Measurements from ENCODE around the gene FOXP3.

Gene FOXP3

GRCh38 chrX:49268702-49269009, 4.1 kb upstream of the FOXP3 start:
- no peak for DNase-seq
- Mint-ChIP-seq H3K36me3 (peaks cover 10% of the 10 kb centered on the region), H3K9me3 (no peaks in the 10 kb centered on the region), H3K4me1 (peaks cover 50% of the 10 kb centered on the region), H3K27ac (peak overlapping the region; percentile 96), H3K4me3 (peak overlapping the region; percentile 89), H3K27me3 (no peaks in the 10 kb centered on the region)
- CTCF ChIA-PET, result interaction anchor here (1.1 to 1.4 kb wide), 2 partner anchors 10 to 76 kb away, joined by 4 to 5 read pairs; no protein-coding TSS in a partner anchor

GRCh38 chrX:49266523-49267445, 2.3 kb upstream of the FOXP3 start:
- Mint-ChIP-seq H3K27me3 (no peaks in the 10 kb centered on the region), H3K4me1 (peaks cover 34% of the 10 kb centered on the region), H3K4me3 (peak overlapping the region; percentile 89), H3K36me3 (peaks cover 9% of the 10 kb centered on the region), H3K27ac (no peak overlapping the region), H3K9me3 (no peaks in the 10 kb centered on the region)
- DNase-seq, result no peak
- CTCF ChIA-PET, result no interaction called here

GRCh38 chrX:49263631-49264030, 879 bp downstream of the FOXP3 start:
- CTCF ChIA-PET, result interaction anchor here (0.9 kb wide), 1 partner anchor 9 kb away, joined by 4 read pairs; no protein-coding TSS in a partner anchor

GRCh38 chrX:49262603-49263002, 1.9 kb downstream of the FOXP3 start:
- H3K27me3 Mint-ChIP-seq, result no peaks in the 10 kb centered on the region
- no peak for DNase-seq
- peaks cover 3% of the 10 kb centered on the region for H3K36me3 Mint-ChIP-seq
- no peaks in the 10 kb centered on the region for H3K9me3 Mint-ChIP-seq
- H3K27ac Mint-ChIP-seq, result no peak overlapping the region
- CTCF ChIA-PET, result no interaction called here
- H3K4me1 Mint-ChIP-seq, result peaks cover 25% of the 10 kb centered on the region
- H3K4me3 Mint-ChIP-seq, result peak overlapping the region; percentile 46

More at GRCh38 chrX:49263631-49264030, 879 bp downstream of the FOXP3 start:
- H3K36me3 Mint-ChIP-seq, result peaks cover 3% of the 10 kb centered on the region
- H3K4me3 Mint-ChIP-seq, result peak overlapping the region; percentile 64
- DNase-seq, result no peak
- H3K9me3 Mint-ChIP-seq, result no peaks in the 10 kb centered on the region
- H3K27ac Mint-ChIP-seq, result no peak overlapping the region
- no peaks in the 10 kb centered on the region for H3K27me3 Mint-ChIP-seq
- peaks cover 27% of the 10 kb centered on the region for H3K4me1 Mint-ChIP-seq

GRCh38 chrX:49260221-49260985, 4.1 kb downstream of the FOXP3 start:
- H3K27ac Mint-ChIP-seq, result no peak overlapping the region
- CTCF ChIA-PET, result no interaction called here

GRCh38 chrX:49258749-49259124, 5.8 kb downstream of the FOXP3 start:
- Mint-ChIP-seq H3K9me3 (no peaks in the 10 kb centered on the region), H3K27me3 (no peaks in the 10 kb centered on the region), H3K4me1 (peaks cover 24% of the 10 kb centered on the region), H3K4me3 (no peak overlapping the region), H3K27ac (peak overlapping the region; percentile 22), H3K36me3 (peaks cover 3% of the 10 kb centered on the region)
- CTCF ChIA-PET, result interaction anchor here (1.2 kb wide), 1 partner anchor 9 kb away, joined by 4 read pairs; no protein-coding TSS in a partner anchor
- no peak for DNase-seq

More at GRCh38 chrX:49260221-49260985, 4.1 kb downstream of the FOXP3 start:
- Mint-ChIP-seq H3K4me1 (peaks cover 31% of the 10 kb centered on the region), H3K9me3 (no peaks in the 10 kb centered on the region), H3K27me3 (no peaks in the 10 kb centered on the region), H3K36me3 (peaks cover 3% of the 10 kb centered on the region), H3K4me3 (no peak overlapping the region)
- no peak for DNase-seq

- peaks cover 24% of the 10 kb centered on the region for H3K4me1 Mint-ChIP-seq
- H3K27ac Mint-ChIP-seq, result peak overlapping the region; percentile 49
- CTCF ChIA-PET, result interaction anchor here (1.2 to 1.6 kb wide), 2 partner anchors 10 to 66 kb away, joined by 4 read pairs; no protein-coding TSS in a partner anchor
- H3K9me3 Mint-ChIP-seq, result no peaks in the 10 kb centered on the region
- H3K27me3 Mint-ChIP-seq, result no peaks in the 10 kb centered on the region
- peaks cover 3% of the 10 kb centered on the region for H3K36me3 Mint-ChIP-seq
- no peak overlapping the region for H3K4me3 Mint-ChIP-seq
- DNase-seq, result peak; percentile 49
Measured at GRCh38 chrX:49257846-49258748, 6.4 kb downstream of the FOXP3 start.

GRCh38 chrX:49257074-49257790, 7.3 kb downstream of the FOXP3 start:
- Mint-ChIP-seq H3K27me3 (no peaks in the 10 kb centered on the region), H3K36me3 (peaks cover 3% of the 10 kb centered on the region), H3K9me3 (no peaks in the 10 kb centered on the region), H3K27ac (peak overlapping the region; percentile 17), H3K4me1 (peaks cover 24% of the 10 kb centered on the region), H3K4me3 (no peak overlapping the region)
- no peak for DNase-seq
- CTCF ChIA-PET, result interaction anchor here (1.6 kb wide), 1 partner anchor 65 kb away, joined by 4 read pairs; no protein-coding TSS in a partner anchor

- no peaks in the 10 kb centered on the region for H3K9me3 Mint-ChIP-seq
- H3K36me3 Mint-ChIP-seq, result peaks cover 3% of the 10 kb centered on the region
- H3K27ac Mint-ChIP-seq, result no peak overlapping the region
- DNase-seq, result no peak
- no peaks in the 10 kb centered on the region for H3K27me3 Mint-ChIP-seq
- peaks cover 24% of the 10 kb centered on the region for H3K4me1 Mint-ChIP-seq
- H3K4me3 Mint-ChIP-seq, result no peak overlapping the region
- CTCF ChIA-PET, result interaction anchor here (1.6 kb wide), 1 partner anchor 64 kb away, joined by 4 read pairs; no protein-coding TSS in a partner anchor
Measured at GRCh38 chrX:49256268-49256995, 8.1 kb downstream of the FOXP3 start.

GRCh38 chrX:49254639-49255038, 9.9 kb downstream of the FOXP3 start:
- Mint-ChIP-seq H3K4me1 (peaks cover 27% of the 10 kb centered on the region), H3K27me3 (no peaks in the 10 kb centered on the region), H3K9me3 (no peaks in the 10 kb centered on the region), H3K36me3 (peaks cover 9% of the 10 kb centered on the region), H3K4me3 (no peak overlapping the region), H3K27ac (no peak overlapping the region)
- CTCF ChIA-PET, result no interaction called here
- no peak for DNase-seq

GRCh38 chrX:49251325-49251724, 13.2 kb downstream of the FOXP3 start:
- CTCF ChIA-PET, result no interaction called here
- no peaks in the 10 kb centered on the region for H3K9me3 Mint-ChIP-seq
- no peaks in the 10 kb centered on the region for H3K27me3 Mint-ChIP-seq
- peaks cover 17% of the 10 kb centered on the region for H3K36me3 Mint-ChIP-seq
- peaks cover 6% of the 10 kb centered on the region for H3K4me1 Mint-ChIP-seq
- H3K4me3 Mint-ChIP-seq, result no peak overlapping the region
- no peak for DNase-seq
- no peak overlapping the region for H3K27ac Mint-ChIP-seq

GRCh38 chrX:49250578-49250977, 13.9 kb downstream of the FOXP3 start:
- peaks cover 4% of the 10 kb centered on the region for H3K4me1 Mint-ChIP-seq
- H3K36me3 Mint-ChIP-seq, result peaks cover 19% of the 10 kb centered on the region
- CTCF ChIA-PET, result no interaction called here

GRCh38 chrX:49250066-49250465, 14.4 kb downstream of the FOXP3 start:
- Mint-ChIP-seq H3K9me3 (no peaks in the 10 kb centered on the region), H3K36me3 (peaks cover 19% of the 10 kb centered on the region), H3K27me3 (no peaks in the 10 kb centered on the region), H3K27ac (no peak overlapping the region), H3K4me1 (peaks cover 4% of the 10 kb centered on the region), H3K4me3 (no peak overlapping the region)
- CTCF ChIA-PET, result no interaction called here
- DNase-seq, result no peak

More at GRCh38 chrX:49250578-49250977, 13.9 kb downstream of the FOXP3 start:
- Mint-ChIP-seq H3K27me3 (no peaks in the 10 kb centered on the region), H3K9me3 (no peaks in the 10 kb centered on the region), H3K27ac (no peak overlapping the region), H3K4me3 (no peak overlapping the region)
- no peak for DNase-seq

Measured in activated naive CD4-positive, alpha-beta T cell treated with anti-CD3 and anti-CD28 coated beads, Interleukin-2, amount 10 ng/mL, durations not matched to agents 7 days and 5 days (primary cell).